Stomach smooth muscle (tissue), 2 donors: ENCODE results near the gene CHST14.
"Not testable (repeated sequence)": the region's sequence is repeated elsewhere in the genome, so short reads cannot be mapped to it uniquely, and the experiment has no call there.

ENCODE experiments used
- H3K27ac ChIP-seq: one replicate; pipeline ENCODE4 v1.7.0; 2013; ENCODE audit warnings: mild to moderate bottlenecking, low read length, inconsistent platforms
- H3K27me3 ChIP-seq, 2 donors: one replicate each; pipeline ENCODE4 v1.7.0; 2013; ENCODE audit warnings: low read length in 2 of 2; ENCODE audit not compliant: insufficient read depth in 2 of 2, control insufficient read depth in 1 of 2
- H3K36me3 ChIP-seq, 2 donors: one replicate each; pipeline ENCODE4 v1.7.0; 2013; ENCODE audit warnings: low read length in 2 of 2; ENCODE audit not compliant: control insufficient read depth in 2 of 2, insufficient read depth in 2 of 2
- H3K4me1 ChIP-seq: one replicate; pipeline ENCODE4 v1.7.0; 2013; ENCODE audit warnings: low read length; ENCODE audit not compliant: control insufficient read depth, insufficient read depth
- H3K4me3 ChIP-seq, 2 donors: one replicate each; pipeline ENCODE4 v1.7.0; 2013; ENCODE audit warnings: low read length in 2 of 2
- H3K9ac ChIP-seq, 2 donors: one replicate each; pipeline ENCODE4 v1.7.0; 2013; ENCODE audit warnings: low read length in 2 of 2, mild to moderate bottlenecking in 1 of 2
- H3K9me3 ChIP-seq, 2 donors: one replicate each; pipeline ENCODE4 v1.7.0; 2013; ENCODE audit warnings: low read length in 2 of 2; ENCODE audit not compliant: control insufficient read depth in 2 of 2
- donor health status: healthy.
- donor health status: Pancreatic carcinoma.

The CHST14 gene

GRCh38 chr15:40452296-40453090 lies 18.3 kb upstream of the CHST14 start:
- Histone ChIP-seq H3K4me3 (no peak overlapping the region), H3K27me3 (no peaks in the 10 kb centered on the region), H3K9me3 (no peaks in the 10 kb centered on the region), H3K27ac (no peak overlapping the region), H3K9ac (no peak overlapping the region), H3K4me1 (peaks cover 24% of the 10 kb centered on the region), H3K36me3 (no peaks in the 10 kb centered on the region)

- H3K36me3 ChIP-seq, H3K27me3 ChIP-seq, H3K9me3 ChIP-seq, H3K27ac ChIP-seq, H3K4me3 ChIP-seq: not testable (repeated sequence)
- Histone ChIP-seq H3K9ac (peak overlapping the region in 1 of 2 donors; percentile 9), H3K4me1 (peaks cover 24% of the 10 kb centered on the region)
Measured at GRCh38 chr15:40453941-40454340, 16.8 kb upstream of the CHST14 start.

- H3K9ac ChIP-seq: peak overlapping the region in 1 of 2 donors; percentile 36
- H3K4me1 ChIP-seq: peaks cover 26% of the 10 kb centered on the region
- H3K36me3 ChIP-seq: peaks cover 5 to 9% of the 10 kb centered on the region in 2 donors
- no peaks in the 10 kb centered on the region for H3K9me3 ChIP-seq
- no peaks in the 10 kb centered on the region for H3K27me3 ChIP-seq
- H3K4me3 ChIP-seq: no peak overlapping the region
- H3K27ac ChIP-seq: no peak overlapping the region
Measured at GRCh38 chr15:40454904-40455391, 15.8 kb upstream of the CHST14 start.

GRCh38 chr15:40456299-40456712 lies 14.5 kb upstream of the CHST14 start:
- no peaks in the 10 kb centered on the region for H3K27me3 ChIP-seq
- H3K36me3 ChIP-seq: peaks cover 11 to 17% of the 10 kb centered on the region in 2 donors
- peaks cover 27% of the 10 kb centered on the region for H3K4me1 ChIP-seq
- H3K9me3 ChIP-seq: no peaks in the 10 kb centered on the region
- peak overlapping the region in 1 of 2 donors; percentile 10 for H3K9ac ChIP-seq
- no peak overlapping the region for H3K27ac ChIP-seq
- H3K4me3 ChIP-seq: no peak overlapping the region

GRCh38 chr15:40456738-40457137 lies 14.0 kb upstream of the CHST14 start:
- H3K27ac ChIP-seq: no peak overlapping the region
- peaks cover 27% of the 10 kb centered on the region for H3K4me1 ChIP-seq
- no peaks in the 10 kb centered on the region for H3K27me3 ChIP-seq

GRCh38 chr15:40458495-40459371 lies 12.1 kb upstream of the CHST14 start:
- Histone ChIP-seq H3K36me3 (peaks cover 18 to 29% of the 10 kb centered on the region in 2 donors), H3K27me3 (no peaks in the 10 kb centered on the region), H3K4me1 (peaks cover 22% of the 10 kb centered on the region), H3K9me3 (no peaks in the 10 kb centered on the region), H3K9ac (no peak overlapping the region), H3K4me3 (no peak overlapping the region), H3K27ac (no peak overlapping the region)

More at GRCh38 chr15:40456738-40457137, 14.0 kb upstream of the CHST14 start:
- no peaks in the 10 kb centered on the region for H3K9me3 ChIP-seq
- peak overlapping the region in 1 of 2 donors; percentile 10 for H3K9ac ChIP-seq
- H3K36me3 ChIP-seq: peaks cover 11 to 18% of the 10 kb centered on the region in 2 donors
- H3K4me3 ChIP-seq: no peak overlapping the region

GRCh38 chr15:40459391-40460015 lies 11.3 kb upstream of the CHST14 start:
- no peak overlapping the region for H3K27ac ChIP-seq
- H3K4me3 ChIP-seq: no peak overlapping the region
- H3K27me3 ChIP-seq: no peaks in the 10 kb centered on the region
- H3K9me3 ChIP-seq: no peaks in the 10 kb centered on the region
- H3K4me1 ChIP-seq: peaks cover 18% of the 10 kb centered on the region
- H3K9ac ChIP-seq: no peak overlapping the region
- peaks cover 26 to 37% of the 10 kb centered on the region in 2 donors for H3K36me3 ChIP-seq

GRCh38 chr15:40460404-40460803 lies 10.4 kb upstream of the CHST14 start:
- Histone ChIP-seq H3K27me3 (no peaks in the 10 kb centered on the region), H3K4me1 (peaks cover 9% of the 10 kb centered on the region), H3K9me3 (no peaks in the 10 kb centered on the region), H3K36me3 (peaks cover 32 to 46% of the 10 kb centered on the region in 2 donors), H3K27ac (no peak overlapping the region), H3K4me3 (no peak overlapping the region), H3K9ac (no peak overlapping the region)

GRCh38 chr15:40461958-40462357 lies 8.8 kb upstream of the CHST14 start:
- H3K9me3 ChIP-seq: no peaks in the 10 kb centered on the region
- no peak overlapping the region for H3K27ac ChIP-seq
- H3K4me3 ChIP-seq: no peak overlapping the region
- H3K27me3 ChIP-seq: no peaks in the 10 kb centered on the region
- peaks cover 39 to 51% of the 10 kb centered on the region in 2 donors for H3K36me3 ChIP-seq
- H3K9ac ChIP-seq: no peak overlapping the region
- H3K4me1 ChIP-seq: peaks cover 3% of the 10 kb centered on the region

- Histone ChIP-seq H3K4me3 (no peak overlapping the region), H3K27me3 (no peaks in the 10 kb centered on the region), H3K36me3 (peaks cover 39 to 54% of the 10 kb centered on the region in 2 donors), H3K4me1 (peaks cover 3% of the 10 kb centered on the region), H3K9ac (no peak overlapping the region), H3K27ac (no peak overlapping the region), H3K9me3 (no peaks in the 10 kb centered on the region)
Measured at GRCh38 chr15:40463279-40463678, 7.5 kb upstream of the CHST14 start.
